GM23338 (cell line): Measurements from ENCODE around the gene TXN. TPM values are rescaled to one million over a fixed set of nuclear protein-coding genes. Genes with fewer than 3 reads are reported as not detected.

ENCODE experiments used
- ATAC-seq: fragments of 200-7000 bp; cut with Tn5 transposase; 3 replicates; pipeline ENCODE4 v1.9.1; 2020
- DNase-seq: peaks from one replicate; pipeline ENCODE4 v3.0.0-alpha.2; 2015; ENCODE audit warnings: low spot score
- H2AFZ ChIP-seq: fragments of 200-600 bp; sonication (generic); 2 replicates; pipeline ENCODE4 v1.8.0; 2016; ENCODE audit warnings: antibody characterized with exemption, mild to moderate bottlenecking, moderate library complexity
- H3F3A ChIP-seq: fragments of 200-600 bp; sonication (generic); replicated peaks from 2 replicates; pipeline ENCODE4 v1.8.0; 2017; ENCODE audit warnings: antibody characterized with exemption, mixed run types, low read depth
- H3K27ac ChIP-seq: fragments of 200-600 bp; sonication (generic); 2 replicates; pipeline ENCODE4 v1.6.1; 2016; ENCODE audit warnings: low read depth
- H3K27me3 ChIP-seq: fragments of 200-600 bp; sonication (generic); 2 replicates; pipeline ENCODE4 v1.8.0; 2016; ENCODE audit warnings: mild to moderate bottlenecking, mixed run types, moderate library complexity; ENCODE audit not compliant: insufficient read depth
- H3K36me3 ChIP-seq: fragments of 200-600 bp; sonication (generic); 2 replicates; pipeline ENCODE4 v1.8.0; 2016; ENCODE audit warnings: mild to moderate bottlenecking; ENCODE audit not compliant: insufficient read depth
- H3K4me1 ChIP-seq: fragments of 200-600 bp; sonication (generic); 2 replicates; pipeline ENCODE4 v1.8.0; 2016; ENCODE audit warnings: mild to moderate bottlenecking, moderate library complexity; ENCODE audit not compliant: insufficient read depth
- H3K4me2 ChIP-seq: fragments of 200-600 bp; sonication (generic); 2 replicates; pipeline ENCODE4 v1.7.1; 2017; ENCODE audit warnings: mixed run types
- H3K4me3 ChIP-seq: fragments of 200-600 bp; sonication (generic); 2 replicates; pipeline ENCODE4 v1.6.1; 2016; ENCODE audit warnings: mixed run types
- H3K79me2 ChIP-seq: fragments of 200-600 bp; sonication (generic); replicated peaks from 2 replicates; pipeline ENCODE4 v1.8.0; 2017; ENCODE audit warnings: mild to moderate bottlenecking; ENCODE audit not compliant: insufficient read depth
- H3K9me2 ChIP-seq: fragments of 200-600 bp; sonication (generic); 2 replicates; pipeline ENCODE4 v1.8.0; 2017; ENCODE audit not compliant: insufficient read depth
- H4K20me1 ChIP-seq: fragments of 200-600 bp; sonication (generic); replicated peaks from 2 replicates; pipeline ENCODE4 v1.8.0; 2017; ENCODE audit warnings: mild to moderate bottlenecking; ENCODE audit not compliant: insufficient read depth
- H3K27ac Mint-ChIP-seq: 2 replicates; pipeline ENCODE4 v1.8.0; 2020; ENCODE audit warnings: inconsistent platforms, mild to moderate bottlenecking, moderate library complexity, mixed read lengths
- H3K27me3 Mint-ChIP-seq: 3 replicates; pipeline ENCODE4 v1.8.0; 2022; ENCODE audit warnings: low read depth, mild to moderate bottlenecking, moderate library complexity, mixed read lengths, inconsistent platforms; ENCODE audit not compliant: insufficient read depth, poor library complexity
- H3K36me3 Mint-ChIP-seq: 3 replicates; pipeline ENCODE4 v1.8.0; 2021; ENCODE audit warnings: low read depth, mild to moderate bottlenecking, inconsistent platforms, moderate library complexity, mixed read lengths
- H3K4me1 Mint-ChIP-seq: 3 replicates; pipeline ENCODE4 v1.8.0; 2020; ENCODE audit warnings: mild to moderate bottlenecking, inconsistent platforms, mixed read lengths
- H3K4me3 Mint-ChIP-seq: 3 replicates; pipeline ENCODE4 v1.8.0; 2021; ENCODE audit warnings: moderate library complexity, mild to moderate bottlenecking, inconsistent platforms, mixed read lengths
- H3K9me3 Mint-ChIP-seq: 3 replicates; pipeline ENCODE4 v1.8.0; 2020; ENCODE audit warnings: moderate library complexity, mild to moderate bottlenecking, inconsistent platforms, mixed read lengths
- CREB1 ChIP-seq: fragments of 250-450 bp; sonication (Bioruptor Pico); IDR thresholded peaks from 2 replicates; pipeline ENCODE4 v1.5.0; 2020; ENCODE audit warnings: low read depth, mild to moderate bottlenecking, moderate library complexity
- CTCF ChIP-seq, 2 experiments: fragments of 200-600 bp in 1 of 2; sonication (generic) in 1 of 2; conservative IDR thresholded peaks; 2 replicates each; pipeline versions ENCODE4 v1.5.1 to v1.6.1; 2016 to 2017; ENCODE audit warnings: antibody characterized with exemption in 2 of 2, low read depth in 2 of 2, mild to moderate bottlenecking in 2 of 2, moderate library complexity in 1 of 2
- ETS1 ChIP-seq: IDR thresholded peaks from 2 replicates; pipeline ENCODE4 v1.6.1; 2016; ENCODE audit warnings: antibody characterized with exemption
- EZH2 ChIP-seq: fragments of 200-600 bp; sonication (generic); IDR thresholded peaks from one replicate; pipeline ENCODE4 v1.8.0; 2017; ENCODE audit warnings: antibody characterized with exemption, mild to moderate bottlenecking, low read depth; ENCODE audit not compliant: unreplicated experiment
- EZH2phosphoT487 ChIP-seq: fragments of 200-600 bp; sonication (generic); IDR thresholded peaks from one replicate; pipeline ENCODE4 v1.8.1; 2018; ENCODE audit warnings: antibody characterized with exemption; ENCODE audit not compliant: unreplicated experiment
- JUNB ChIP-seq: IDR thresholded peaks from one replicate; pipeline ENCODE4 v1.6.1; 2016; ENCODE audit warnings: antibody characterized with exemption; ENCODE audit not compliant: unreplicated experiment
- NANOG ChIP-seq: IDR thresholded peaks from 2 replicates; pipeline ENCODE4 v1.6.1; 2016; ENCODE audit warnings: antibody characterized with exemption, borderline replicate concordance
- POLR2AphosphoS5 ChIP-seq: IDR thresholded peaks from 2 replicates; pipeline ENCODE4 v1.6.1; 2016; ENCODE audit warnings: antibody characterized with exemption, low read depth
- REST ChIP-seq: IDR thresholded peaks from one replicate; pipeline ENCODE4 v1.6.1; 2018; ENCODE audit warnings: antibody characterized with exemption; ENCODE audit not compliant: unreplicated experiment
- ZNF114 ChIP-seq: fragments of 250-450 bp; sonication (Bioruptor Pico); IDR thresholded peaks from 2 replicates; pipeline ENCODE4 v1.5.0; 2020; ENCODE audit warnings: mild to moderate bottlenecking, moderate library complexity
- ZNF331 ChIP-seq: fragments of 250-450 bp; sonication (Bioruptor Pico); IDR thresholded peaks from 2 replicates; pipeline ENCODE4 v1.5.0; 2020; ENCODE audit warnings: low read depth, mild to moderate bottlenecking, moderate library complexity
- ZNF462 ChIP-seq: fragments of 250-450 bp; sonication (Bioruptor Pico); IDR thresholded peaks from 2 replicates; pipeline ENCODE4 v1.5.0; 2020; ENCODE audit warnings: mild to moderate bottlenecking, moderate library complexity
- polyA plus RNA-seq: library from polyadenylated mRNA; unstranded; fragments of >200 nt; fragmentation: Nextera tagmentation; extraction: Ambion mirVana; gene quantifications from 2 replicates; pipeline ENCODE4 v1.2.1, GENCODE V29; 2016
- total RNA-seq: library from RNA; depleted of rRNA; stranded (reverse); fragments of >200 nt; shearing (Covaris generic); gene quantifications from 2 replicates; pipeline ENCODE4 v1.2.3, GENCODE V29; 2014

The TXN gene
- total and polyA plus RNA-seq, 2 experiments from 2014 or later, result 177 to 1,031 TPM

GRCh38 chr9:110288503-110288902 lies 32.2 kb upstream of the TXN start:
- H3F3A ChIP-seq, result no peaks in the 10 kb centered on the region
- H3K9me2 ChIP-seq, result no peaks in the 10 kb centered on the region
- no peak for DNase-seq
- H3K4me2 ChIP-seq, result no peak overlapping the region
- Mint-ChIP-seq H3K4me1 (peaks cover 3% of the 10 kb centered on the region; the same call in 1 of the 3 replicates), H3K36me3 (no peaks in the 10 kb centered on the region), H3K27me3 (peaks cover 7% of the 10 kb centered on the region), H3K4me3 (no peak overlapping the region), H3K9me3 (no peaks in the 10 kb centered on the region; the same call in 2 of the 3 replicates), H3K27ac (no peak overlapping the region)
- TF ChIP-seq ETS1 (no peak), ZNF114 (CRISPR knock-in tag) (no peak), ZNF331 (CRISPR knock-in tag) (no peak), CTCF (conservative IDR thresholded peaks at IDR 0.05; ENCODE audit: low read depth in 2 of 2) (no peak), ZNF462 (no peak), POLR2AphosphoS5 (no peak), NANOG (no peak), REST (no peak), JUNB (no peak), EZH2 (no peak), CREB1 (no peak), EZH2phosphoT487 (no peak)
- H3K27me3 ChIP-seq, result no peaks in the 10 kb centered on the region
- H3K4me3 ChIP-seq, result no peak overlapping the region
- H3K36me3 ChIP-seq, result no peaks in the 10 kb centered on the region
- no peak overlapping the region for H3K27ac ChIP-seq
- H3K4me1 ChIP-seq, result no peaks in the 10 kb centered on the region
- H3K79me2 ChIP-seq, result no peaks in the 10 kb centered on the region
- ATAC-seq, result no peak
- no peaks in the 10 kb centered on the region for H4K20me1 ChIP-seq
- peak overlapping the region; percentile 23; the same call in 1 of the 2 replicates for H2AFZ ChIP-seq
